OCI-M2 (cell line): ENCODE results near the gene SHANK2.

ENCODE experiments used
- DNase-seq: peaks from one replicate; lab custom pipeline; 2025; ENCODE audit not compliant: unreplicated experiment; lab: John Stamatoyannopoulos, UW

The SHANK2 gene

GRCh38 chr11:71223081-71223405, 29.3 kb downstream of the SHANK2 start:
- DNase-seq = no peak

- no peak for DNase-seq
Observed at GRCh38 chr11:71222318-71223080, 29.9 kb downstream of the SHANK2 start.

GRCh38 chr11:71221821-71222220, 30.6 kb downstream of the SHANK2 start:
- no peak for DNase-seq

GRCh38 chr11:71221201-71221600, 31.2 kb downstream of the SHANK2 start:
- DNase-seq = no peak

- DNase-seq = no peak
Observed at GRCh38 chr11:71218789-71219499, 33.4 kb downstream of the SHANK2 start.

- no peak for DNase-seq
Observed at GRCh38 chr11:71215425-71215965, 36.9 kb downstream of the SHANK2 start.

GRCh38 chr11:71214553-71215424, 37.6 kb downstream of the SHANK2 start:
- DNase-seq = no peak

- no peak for DNase-seq
Observed at GRCh38 chr11:71213696-71214552, 38.5 kb downstream of the SHANK2 start.

GRCh38 chr11:71212871-71213559, 39.4 kb downstream of the SHANK2 start:
- DNase-seq = no peak

GRCh38 chr11:71211631-71212030, 40.7 kb downstream of the SHANK2 start:
- DNase-seq = no peak

GRCh38 chr11:71210861-71211260, 41.5 kb downstream of the SHANK2 start:
- no peak for DNase-seq

- no peak for DNase-seq
Observed at GRCh38 chr11:71209656-71210055, 42.7 kb downstream of the SHANK2 start.

- no peak for DNase-seq
Observed at GRCh38 chr11:71209181-71209580, 43.2 kb downstream of the SHANK2 start.

- no peak for DNase-seq
Observed at GRCh38 chr11:71208011-71208774, 44.2 kb downstream of the SHANK2 start.

GRCh38 chr11:71207563-71207962, 44.8 kb downstream of the SHANK2 start:
- DNase-seq = no peak

GRCh38 chr11:71206186-71206585, 46.2 kb downstream of the SHANK2 start:
- DNase-seq = no peak

- no peak for DNase-seq
Observed at GRCh38 chr11:71204748-71205664, 47.4 kb downstream of the SHANK2 start.

- DNase-seq = no peak
Observed at GRCh38 chr11:71204294-71204693, 48.1 kb downstream of the SHANK2 start.
